ENCODE measurements around the gene TMEM45B.

DNA sequence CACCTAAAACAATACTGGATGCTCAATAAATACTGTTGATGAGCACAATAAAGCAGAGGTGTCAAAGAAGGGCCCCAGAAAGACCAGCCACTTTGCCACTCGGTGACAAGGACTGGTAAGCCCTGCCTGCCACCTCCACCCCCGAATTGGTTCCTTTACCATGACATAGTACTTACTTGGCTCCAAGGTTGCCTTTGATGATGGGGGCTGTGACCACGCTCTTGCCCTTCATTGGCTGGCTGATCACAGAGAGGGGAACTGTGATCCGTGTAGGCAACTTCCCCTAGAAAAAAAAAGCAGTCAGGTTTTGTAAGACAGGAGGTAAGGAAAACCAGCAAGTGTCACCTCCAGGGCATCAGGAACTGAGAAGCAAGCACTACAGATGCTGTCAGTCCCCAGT lies 50.1 kb downstream of the TMEM45B start:
- TF ChIP-seq FOXM1 (IDR thresholded peaks at IDR 0.05; ENCODE audit: borderline replicate concordance) (no peak), FOXK2 (IDR thresholded peaks at IDR 0.05) (no peak), LEF1 (IDR thresholded peaks at IDR 0.05; ENCODE audit: borderline replicate concordance) (no peak), SP1 (IDR thresholded peaks at IDR 0.05) (no peak), ARNT (IDR thresholded peaks at IDR 0.05) (no peak), TARDBP (IDR thresholded peaks at IDR 0.05) (no peak), SUZ12 (IDR thresholded peaks at IDR 0.05) (no peak), BHLHE40 (IDR thresholded peaks at IDR 0.05; ENCODE audit: borderline replicate concordance) (no peak), HDGF (IDR thresholded peaks at IDR 0.05; ENCODE audit: borderline replicate concordance) (no peak), ELF4 (IDR thresholded peaks at IDR 0.05) (no peak), NFRKB (IDR thresholded peaks at IDR 0.05) (no peak), ZNF384 (IDR thresholded peaks at IDR 0.05) (no peak), FOXA1 (IDR thresholded peaks at IDR 0.05) (no peak)
